Measurements from ENCODE around the gene XDH.

XDH gene

GRCh38 chr2:31401580-31401979, 13.0 kb downstream of the XDH start:
- DNase-seq = no peak

- no peak for DNase-seq
Measured at GRCh38 chr2:31398881-31399280, 15.7 kb downstream of the XDH start.

- DNase-seq = no peak
Measured at GRCh38 chr2:31397094-31397493, 17.4 kb downstream of the XDH start.

- DNase-seq = no peak
Measured at GRCh38 chr2:31390324-31390723, 24.2 kb downstream of the XDH start.

GRCh38 chr2:31388736-31389135, 25.8 kb downstream of the XDH start:
- DNase-seq = no peak

GRCh38 chr2:31387850-31388249, 26.7 kb downstream of the XDH start:
- no peak for DNase-seq

- no peak for DNase-seq
Measured at GRCh38 chr2:31386648-31387047, 27.9 kb downstream of the XDH start.

GRCh38 chr2:31386172-31386571, 28.4 kb downstream of the XDH start:
- DNase-seq = no peak

GRCh38 chr2:31384771-31385276, 29.7 kb downstream of the XDH start:
- DNase-seq = no peak

- DNase-seq = peak; percentile 67
Measured at GRCh38 chr2:31384351-31384750, 30.2 kb downstream of the XDH start.

GRCh38 chr2:31383471-31384153, 30.9 kb downstream of the XDH start:
- no peak for DNase-seq

- peak; percentile 25 for DNase-seq
Measured at GRCh38 chr2:31382452-31383120, 32.0 kb downstream of the XDH start.

GRCh38 chr2:31381601-31382000, 32.9 kb downstream of the XDH start:
- DNase-seq = no peak

GRCh38 chr2:31380243-31380642, 34.3 kb downstream of the XDH start:
- DNase-seq = no peak

GRCh38 chr2:31379747-31380146, 34.8 kb downstream of the XDH start:
- DNase-seq = no peak

- no peak for DNase-seq
Measured at GRCh38 chr2:31378791-31379501, 35.6 kb downstream of the XDH start.

- DNase-seq = no peak
Measured at GRCh38 chr2:31378389-31378788, 36.2 kb downstream of the XDH start.

- no peak for DNase-seq
Measured at GRCh38 chr2:31373127-31373526, 41.4 kb downstream of the XDH start.

GRCh38 chr2:31372097-31372496, 42.4 kb downstream of the XDH start:
- DNase-seq = no peak

GRCh38 chr2:31371691-31372090, 42.9 kb downstream of the XDH start:
- DNase-seq = no peak

- no peak for DNase-seq
Measured at GRCh38 chr2:31366733-31367132, 47.8 kb downstream of the XDH start.

- DNase-seq = no peak
Measured at GRCh38 chr2:31365834-31366505, 48.6 kb downstream of the XDH start.

- DNase-seq = no peak
Measured at GRCh38 chr2:31365348-31365747, 49.2 kb downstream of the XDH start.
